GM23248 (cell line): ENCODE results near the gene KLHL41. TPM values are rescaled to one million over a fixed set of nuclear protein-coding genes. Genes with fewer than 3 reads are reported as not detected.
"Not testable (repeated sequence)": the region's sequence is repeated elsewhere in the genome, so short reads cannot be mapped to it uniquely, and the experiment has no call there.

Experiments used
- DNase-seq: peaks from one replicate; pipeline ENCODE4 v3.0.0-alpha.2; 2015
- H2AFZ ChIP-seq: fragments of 200-600 bp; sonication (generic); 2 replicates; pipeline ENCODE4 v1.6.1; 2016; ENCODE audit warnings: antibody characterized with exemption
- H3F3A ChIP-seq: fragments of 200-600 bp; sonication (generic); 2 replicates; pipeline ENCODE4 v1.6.1; 2016; ENCODE audit warnings: mild to moderate bottlenecking, antibody characterized with exemption, mixed run types; ENCODE audit not compliant: insufficient read depth
- H3K27ac ChIP-seq: fragments of 200-600 bp; sonication (generic); 2 replicates; pipeline ENCODE4 v1.5.1; 2016; ENCODE audit warnings: mild to moderate bottlenecking
- H3K27me3 ChIP-seq: fragments of 200-600 bp; sonication (generic); replicated peaks from 2 replicates; pipeline ENCODE4 v1.6.1; 2016; ENCODE audit warnings: mild to moderate bottlenecking; ENCODE audit not compliant: insufficient read depth
- H3K36me3 ChIP-seq: fragments of 200-600 bp; sonication (generic); 2 replicates; pipeline ENCODE4 v1.6.1; 2016; ENCODE audit warnings: low read depth, mild to moderate bottlenecking
- H3K4me1 ChIP-seq: fragments of 200-600 bp; sonication (generic); 2 replicates; pipeline ENCODE4 v1.6.1; 2016; ENCODE audit warnings: mild to moderate bottlenecking; ENCODE audit not compliant: insufficient read depth
- H3K4me2 ChIP-seq: fragments of 200-600 bp; sonication (generic); one replicate; pipeline ENCODE4 v1.6.1; 2016; ENCODE audit warnings: mild to moderate bottlenecking; ENCODE audit not compliant: unreplicated experiment
- H3K4me3 ChIP-seq: fragments of 200-600 bp; sonication (generic); 2 replicates; pipeline ENCODE4 v1.5.1; 2016; ENCODE audit warnings: mild to moderate bottlenecking
- H3K79me2 ChIP-seq: fragments of 200-600 bp; sonication (generic); 2 replicates; pipeline ENCODE4 v1.6.1; 2016; ENCODE audit warnings: mild to moderate bottlenecking; ENCODE audit not compliant: insufficient read depth
- H3K9ac ChIP-seq: fragments of 200-600 bp; sonication (generic); 2 replicates; pipeline ENCODE4 v1.6.1; 2016; ENCODE audit warnings: mild to moderate bottlenecking
- H3K9me2 ChIP-seq: fragments of 200-600 bp; sonication (generic); 2 replicates; pipeline ENCODE4 v1.6.1; 2016; ENCODE audit warnings: mixed run types, mild to moderate bottlenecking, moderate library complexity; ENCODE audit not compliant: insufficient read depth
- H3K9me3 ChIP-seq: fragments of 200-600 bp; sonication (generic); one replicate; pipeline ENCODE4 v1.6.1; 2017; ENCODE audit warnings: low read depth
- H4K20me1 ChIP-seq: fragments of 200-600 bp; sonication (generic); 2 replicates; pipeline ENCODE4 v1.6.0; 2016; ENCODE audit not compliant: insufficient read depth
- EZH2 ChIP-seq: fragments of 200-600 bp; sonication (generic); IDR thresholded peaks from 2 replicates; pipeline ENCODE4 v1.6.1; 2018; ENCODE audit warnings: antibody characterized with exemption, mild to moderate bottlenecking; ENCODE audit not compliant: insufficient read depth, poor library complexity, severe bottlenecking
- EZH2phosphoT487 ChIP-seq: fragments of 200-600 bp; sonication (generic); IDR thresholded peaks from 2 replicates; pipeline ENCODE4 v1.6.1; 2018; ENCODE audit warnings: antibody characterized with exemption, moderate library complexity, mild to moderate bottlenecking, low read depth; ENCODE audit not compliant: insufficient read depth
- WGBS, 2 experiments: methylation state at CpG; one replicate each; pipeline ENCODE4 v1.1.6; 2015 to 2017; ENCODE audit warnings: low lambda C conversion rate in 2 of 2, low coverage in 1 of 2; ENCODE audit errors: missing lambda C conversion rate in 2 of 2; 5-methylcytosine and 5-hydroxymethylcytosine counted together
- in situ Hi-C: fragments of 300-500 bp; cut with MboI; formaldehyde crosslinking; loops from 2 replicates; pipeline ENCODE4 v1.15.0; 2020
- polyA plus RNA-seq: library from polyadenylated mRNA; unstranded; fragments of >200 nt; fragmentation: Nextera tagmentation; extraction: Ambion mirVana; gene quantifications from 2 replicates; pipeline ENCODE4 v1.2.1, GENCODE V29; 2016
- total RNA-seq: library from RNA; depleted of rRNA; stranded (reverse); fragments of >200 nt; shearing (Covaris generic); gene quantifications from 2 replicates; pipeline ENCODE4 v1.2.3, GENCODE V29; 2014; rRNA removed

KLHL41 gene
- total and polyA plus RNA-seq, 2 experiments from 2014 or later: 0.11 TPM

GRCh38 chr2:169572821-169573159 lies 63.3 kb downstream of the KLHL41 start:
- in situ Hi-C loops: no loop called here
- no peak for DNase-seq

GRCh38 chr2:169573160-169573973 lies 63.9 kb downstream of the KLHL41 start, which contains the start of gene FASTKD1:
TSS of gene FASTKD1 (minus strand) at chr2:169573865. CDS start at chr2:169572029, 1,836 bp downstream.
- no peaks in the 10 kb centered on the region for H3K9me3 ChIP-seq
- H3K27ac ChIP-seq: 0 out of 2 replicates have a peak within 1 kb of the TSS, but pooled peaks have one; percentile 19
- no peaks in the 10 kb centered on the region for H4K20me1 ChIP-seq
- no peaks in the 10 kb centered on the region for H3F3A ChIP-seq
- peak within 1 kb of the TSS; percentile 95 for H2AFZ ChIP-seq
- peak within 1 kb of the TSS; percentile 91 for H3K4me3 ChIP-seq
- H3K36me3 ChIP-seq: no peaks in the 10 kb centered on the region
- peaks cover 40% of the 10 kb centered on the region for H3K79me2 ChIP-seq
- no peak for TF ChIP-seq EZH2
- TF ChIP-seq EZH2phosphoT487: no peak
- in situ Hi-C loops: no loop called here
- no peaks in the 10 kb centered on the region for H3K27me3 ChIP-seq
- peaks cover 10% of the 10 kb centered on the region for H3K4me1 ChIP-seq
- H3K4me2 ChIP-seq: peak within 1 kb of the TSS; percentile 94
- peak within 1 kb of the TSS; percentile 81 for H3K9ac ChIP-seq
- peak; percentile 94 for DNase-seq
- no peaks in the 10 kb centered on the region for H3K9me2 ChIP-seq
- WGBS, 2 experiments: 1% methylated on average over 33 of the region's 33 CpGs

More at GRCh38 chr2:169572821-169573159, 63.3 kb downstream of the KLHL41 start:
- H3K9me3 ChIP-seq: no peaks in the 10 kb centered on the region
- H3K79me2 ChIP-seq: peaks cover 46% of the 10 kb centered on the region
- H3K9me2 ChIP-seq: no peaks in the 10 kb centered on the region
- 25 to 28% methylated on average over 2 of the region's 2 CpGs for WGBS, 2 experiments
- H4K20me1 ChIP-seq: no peaks in the 10 kb centered on the region
- H2AFZ ChIP-seq: peak overlapping the region; percentile 95
- no peak for TF ChIP-seq EZH2phosphoT487
- TF ChIP-seq EZH2: no peak
- H3K4me3 ChIP-seq: peak overlapping the region; percentile 91
- no peak overlapping the region for H3K27ac ChIP-seq
- no peaks in the 10 kb centered on the region for H3K27me3 ChIP-seq
- peak overlapping the region; percentile 94 for H3K4me2 ChIP-seq
- H3K4me1 ChIP-seq: peaks cover 10% of the 10 kb centered on the region
- H3F3A ChIP-seq: no peaks in the 10 kb centered on the region
- H3K9ac ChIP-seq: peak overlapping the region; percentile 81
- H3K36me3 ChIP-seq: no peaks in the 10 kb centered on the region

DNA sequence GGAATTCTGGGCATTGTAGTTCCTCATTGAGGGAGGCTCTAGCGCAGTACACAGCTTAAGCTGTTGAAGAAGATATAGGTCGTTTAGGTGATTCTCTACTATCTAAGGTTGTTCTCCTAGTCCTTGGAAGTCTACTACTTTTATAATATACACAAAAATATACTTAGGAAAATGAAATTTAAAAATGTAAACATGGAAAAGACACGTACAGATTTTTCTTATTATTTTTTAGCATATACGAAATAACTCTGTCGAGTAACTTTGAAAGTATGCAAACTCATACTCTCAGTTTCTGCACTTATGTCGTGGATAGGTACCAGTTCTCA lies 64.4 kb downstream of the KLHL41 start:
- Histone ChIP-seq H3K79me2 (peaks cover 40% of the 10 kb centered on the region), H3K9ac (peak overlapping the region; percentile 81), H3K4me3 (peak overlapping the region; percentile 91), H4K20me1 (no peaks in the 10 kb centered on the region), H3K4me1 (peaks cover 10% of the 10 kb centered on the region), H3K36me3 (no peaks in the 10 kb centered on the region), H3F3A (no peaks in the 10 kb centered on the region), H3K27ac (no peak overlapping the region), H3K9me2 (no peaks in the 10 kb centered on the region), H2AFZ (peak overlapping the region; percentile 95), H3K9me3 (no peaks in the 10 kb centered on the region), H3K4me2 (peak overlapping the region; percentile 94), H3K27me3 (no peaks in the 10 kb centered on the region)
- in situ Hi-C loops: no loop called here
- no peak for DNase-seq
- no peak for TF ChIP-seq EZH2
- WGBS, 2 experiments: 10 to 13% methylated on average over 6 of the region's 6 CpGs

DNA sequence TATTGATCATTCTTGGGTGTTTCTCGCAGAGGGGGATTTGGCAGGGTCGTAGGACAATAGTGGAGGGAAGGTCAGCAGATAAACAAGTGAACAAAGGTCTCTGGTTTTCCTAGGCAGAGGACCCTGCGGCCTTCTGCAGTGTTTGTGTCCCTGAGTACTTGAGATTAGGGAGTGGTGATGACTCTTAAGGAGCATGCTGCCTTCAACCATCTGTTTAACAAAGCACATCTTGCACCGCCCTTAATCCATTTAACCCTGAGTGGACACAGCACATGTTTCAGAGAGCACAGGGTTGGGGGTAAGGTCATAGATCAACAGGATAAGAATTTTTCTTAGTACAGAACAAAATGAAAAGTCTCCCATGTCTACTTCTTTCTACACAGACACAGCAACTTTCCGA lies 65.0 kb downstream of the KLHL41 start:
- DNase-seq, H3K4me1 ChIP-seq, H3K27ac ChIP-seq, H2AFZ ChIP-seq, H3K27me3 ChIP-seq, H3K9ac ChIP-seq, H3K9me3 ChIP-seq, H3K4me2 ChIP-seq, H4K20me1 ChIP-seq, H3K9me2 ChIP-seq, H3K36me3 ChIP-seq, in situ Hi-C loops, H3K4me3 ChIP-seq, H3F3A ChIP-seq: not testable (repeated sequence)
- WGBS, 2 experiments: 76 to 86% methylated on average over 4 to 5 of the region's 5 CpGs
- peaks cover 40% of the 10 kb centered on the region for H3K79me2 ChIP-seq

- H3K27me3 ChIP-seq, H3K4me3 ChIP-seq, H3K9ac ChIP-seq, H3K9me3 ChIP-seq, H3K27ac ChIP-seq, H3K9me2 ChIP-seq, in situ Hi-C loops, H3K4me1 ChIP-seq, H3K4me2 ChIP-seq, H3F3A ChIP-seq, H3K36me3 ChIP-seq, H2AFZ ChIP-seq, DNase-seq, H4K20me1 ChIP-seq: not testable (repeated sequence)
- 89% methylated on average over 27 of the region's 36 CpGs; no CpG with 5 or more reads in 1 of the 2 experiments for WGBS, 2 experiments
- H3K79me2 ChIP-seq: peaks cover 35% of the 10 kb centered on the region
These were observed 65.8 kb downstream of the KLHL41 start for GRCh38 chr2:169575264-169575663.

Other genes starting within 250 kb of the KLHL41 start
- gene LRP2, start 147.2 kb upstream of the KLHL41 start, total RNA-seq: not detected in 2 replicates
- not detected in 2 replicates for gene LRP2, start 147.2 kb upstream of the KLHL41 start, polyA plus RNA-seq
- 7.0 and 8.0 TPM in 2 replicates for gene BBS5, start 30.2 kb upstream of the KLHL41 start, total RNA-seq
- 2.8 and 4.5 TPM in 2 replicates for gene BBS5, start 30.2 kb upstream of the KLHL41 start, polyA plus RNA-seq
- 13.3 and 18.8 TPM in 2 replicates for gene FASTKD1, start 64.2 kb downstream of the KLHL41 start, total RNA-seq
- gene FASTKD1, start 64.2 kb downstream of the KLHL41 start, polyA plus RNA-seq: 15.7 and 17.7 TPM in 2 replicates
- gene PPIG, start 74.6 kb downstream of the KLHL41 start, total RNA-seq: 23.0 and 28.2 TPM in 2 replicates
- 51.3 and 60.5 TPM in 2 replicates for gene PPIG, start 74.6 kb downstream of the KLHL41 start, polyA plus RNA-seq
- not detected in 2 replicates for gene CFAP210, start 184.7 kb downstream of the KLHL41 start, total RNA-seq
- gene CFAP210, start 184.7 kb downstream of the KLHL41 start, polyA plus RNA-seq: 0.11 TPM in 1 of 2 replicates, not detected in the other
- gene PHOSPHO2, start 184.8 kb downstream of the KLHL41 start, total RNA-seq: 0.86 and 2.4 TPM in 2 replicates
- gene PHOSPHO2, start 184.8 kb downstream of the KLHL41 start, polyA plus RNA-seq: 3.6 and 3.8 TPM in 2 replicates
- gene KLHL23, start 224.1 kb downstream of the KLHL41 start, total RNA-seq: 0.38 and 1.7 TPM in 2 replicates
- 0.26 and 0.62 TPM in 2 replicates for gene KLHL23, start 224.1 kb downstream of the KLHL41 start, polyA plus RNA-seq